SIG-M5 treated with dmso at 0.1 percent for 504 hours (cell line): ENCODE results near the gene PARD3B.

Experiments
- DNase-seq: peaks from one replicate; lab custom pipeline; 2025; ENCODE audit not compliant: unreplicated experiment; lab: John Stamatoyannopoulos, UW

Gene PARD3B

GRCh38 chr2:205428811-205429210 lies 883.5 kb downstream of the PARD3B start:
- DNase-seq = no peak

GRCh38 chr2:205435970-205436369 lies 890.7 kb downstream of the PARD3B start:
- DNase-seq = no peak

- no peak for DNase-seq
Observed at GRCh38 chr2:205438241-205438640, 893.0 kb downstream of the PARD3B start.

- DNase-seq = no peak
Observed at GRCh38 chr2:205439621-205440020, 894.3 kb downstream of the PARD3B start.

GRCh38 chr2:205441524-205441923 lies 896.2 kb downstream of the PARD3B start:
- DNase-seq = no peak

- no peak for DNase-seq
Observed at GRCh38 chr2:205448189-205448588, 902.9 kb downstream of the PARD3B start.

GRCh38 chr2:205451901-205452512 lies 906.7 kb downstream of the PARD3B start:
- no peak for DNase-seq

- no peak for DNase-seq
Observed at GRCh38 chr2:205453202-205453601, 907.9 kb downstream of the PARD3B start.

GRCh38 chr2:205456682-205457081 lies 911.4 kb downstream of the PARD3B start:
- DNase-seq = no peak

GRCh38 chr2:205460217-205460616 lies 914.9 kb downstream of the PARD3B start:
- DNase-seq = no peak

- DNase-seq = no peak
Observed at GRCh38 chr2:205461169-205461568, 915.9 kb downstream of the PARD3B start.

GRCh38 chr2:205461678-205462665 lies 916.7 kb downstream of the PARD3B start:
- no peak for DNase-seq

- DNase-seq = no peak
Observed at GRCh38 chr2:205462681-205463345, 917.5 kb downstream of the PARD3B start.

GRCh38 chr2:205463466-205464025 lies 918.3 kb downstream of the PARD3B start:
- DNase-seq = no peak

GRCh38 chr2:205464681-205465080 lies 919.4 kb downstream of the PARD3B start:
- DNase-seq = no peak

GRCh38 chr2:205465791-205466190 lies 920.5 kb downstream of the PARD3B start:
- DNase-seq = no peak

- no peak for DNase-seq
Observed at GRCh38 chr2:205471776-205472175, 926.5 kb downstream of the PARD3B start.

GRCh38 chr2:205473791-205474190 lies 928.5 kb downstream of the PARD3B start:
- no peak for DNase-seq

- DNase-seq = no peak
Observed at GRCh38 chr2:205474741-205475415, 929.6 kb downstream of the PARD3B start.

- no peak for DNase-seq
Observed at GRCh38 chr2:205475416-205475768, 930.1 kb downstream of the PARD3B start.
